Right lobe of liver (tissue), 4 donors: ENCODE data around the gene ERC1.

Experiments used
- POLR2A ChIP-seq: fragments of 450-650 bp; IDR thresholded peaks from one replicate; pipeline ENCODE4 v1.6.1; 2017; ENCODE audit warnings: antibody characterized with exemption, mild to moderate bottlenecking
- TF ChIP-seq, protein P1 (sequence below), 4 donors: fragments of 200-600 bp in 3 of 4; fragments of 450-650 bp in 1 of 4; IDR thresholded peaks; one replicate each; pipeline versions ENCODE4 v1.5.1 to v1.8.0; 2016 to 2022; ENCODE audit warnings: antibody characterized with exemption in 4 of 4, mild to moderate bottlenecking in 2 of 4
- donor health status: DM: no; HTN: no; CAD: no.
- donor health status: DM: no; HTN: no; CAD: no.
- donor health status: DM: no; HTN: yes; CAD: no.

GRCh38 chr12:1510056-1510812 is 519.2 kb downstream of the ERC1 start:
- TF ChIP-seq, protein P1, sequence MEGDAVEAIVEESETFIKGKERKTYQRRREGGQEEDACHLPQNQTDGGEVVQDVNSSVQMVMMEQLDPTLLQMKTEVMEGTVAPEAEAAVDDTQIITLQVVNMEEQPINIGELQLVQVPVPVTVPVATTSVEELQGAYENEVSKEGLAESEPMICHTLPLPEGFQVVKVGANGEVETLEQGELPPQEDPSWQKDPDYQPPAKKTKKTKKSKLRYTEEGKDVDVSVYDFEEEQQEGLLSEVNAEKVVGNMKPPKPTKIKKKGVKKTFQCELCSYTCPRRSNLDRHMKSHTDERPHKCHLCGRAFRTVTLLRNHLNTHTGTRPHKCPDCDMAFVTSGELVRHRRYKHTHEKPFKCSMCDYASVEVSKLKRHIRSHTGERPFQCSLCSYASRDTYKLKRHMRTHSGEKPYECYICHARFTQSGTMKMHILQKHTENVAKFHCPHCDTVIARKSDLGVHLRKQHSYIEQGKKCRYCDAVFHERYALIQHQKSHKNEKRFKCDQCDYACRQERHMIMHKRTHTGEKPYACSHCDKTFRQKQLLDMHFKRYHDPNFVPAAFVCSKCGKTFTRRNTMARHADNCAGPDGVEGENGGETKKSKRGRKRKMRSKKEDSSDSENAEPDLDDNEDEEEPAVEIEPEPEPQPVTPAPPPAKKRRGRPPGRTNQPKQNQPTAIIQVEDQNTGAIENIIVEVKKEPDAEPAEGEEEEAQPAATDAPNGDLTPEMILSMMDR (IDR thresholded peaks at IDR 0.05) = no peak
- TF ChIP-seq POLR2A = no peak
